Common myeloid progenitor, CD34-positive (primary cell): ENCODE results near the gene CHST13.

Source experiments
- CTCF ChIA-PET: fragments of 350-600 bp; sonication (Branson Sonifier 250); formaldehyde crosslinking; loops from one replicate; lab custom pipeline; 2021; ENCODE audit warnings: antibody characterized with exemption; lab: Charles Lee
- POLR2A ChIA-PET: fragments of 350-600 bp; sonication (Branson Sonifier 250); formaldehyde crosslinking; loops from one replicate; lab custom pipeline; 2021; ENCODE audit warnings: antibody characterized with exemption; lab: Charles Lee
- DNase-seq, 3 donors: peaks; one replicate each; pipeline versions ENCODE4 v3.0.0 to v3.0.0-alpha.2; 2013
- H3K27ac ChIP-seq, 2 experiments: 1 replicate in 1 of 2; 2 replicates in 1 of 2; pipeline ENCODE4 v1.7.0; 2013; ENCODE audit warnings: inconsistent platforms in 2 of 2, low read length in 2 of 2, mild to moderate bottlenecking in 2 of 2, low read depth in 1 of 2, moderate library complexity in 1 of 2; ENCODE audit not compliant: severe bottlenecking in 2 of 2, insufficient read depth in 1 of 2, poor library complexity in 1 of 2
- H3K27me3 ChIP-seq, 5 experiments: replicated peaks in 2 of 5; 1 replicate in 3 of 5; 2 replicates in 2 of 5; pipeline versions ENCODE4 v1.6.1 to v1.7.0; 2013; ENCODE audit warnings: low read length in 4 of 5, mild to moderate bottlenecking in 2 of 5, moderate library complexity in 2 of 5, inconsistent platforms in 1 of 5; ENCODE audit not compliant: insufficient read depth in 5 of 5, control insufficient read depth in 4 of 5
- H3K36me3 ChIP-seq, 4 experiments: 1 replicate in 2 of 4; 2 replicates in 2 of 4; pipeline versions ENCODE4 v1.6.1 to v1.7.0; 2013; ENCODE audit warnings: low read length in 3 of 4, control low read depth in 1 of 4, mild to moderate bottlenecking in 1 of 4; ENCODE audit not compliant: control insufficient read depth in 4 of 4, insufficient read depth in 4 of 4
- H3K4me1 ChIP-seq, 4 experiments: 1 replicate in 3 of 4; 2 replicates in 1 of 4; pipeline versions ENCODE4 v1.6.1 to v1.7.1; 2013; ENCODE audit warnings: low read length in 3 of 4, mild to moderate bottlenecking in 3 of 4, control low read depth in 1 of 4, inconsistent platforms in 1 of 4, moderate library complexity in 1 of 4; ENCODE audit not compliant: control insufficient read depth in 4 of 4, insufficient read depth in 4 of 4; ENCODE audit errors: control extremely low read depth in 1 of 4
- H3K4me3 ChIP-seq, 7 experiments: 1 replicate in 4 of 7; 2 replicates in 3 of 7; pipeline versions ENCODE4 v1.5.1 to v1.7.0; 2013; ENCODE audit warnings: mild to moderate bottlenecking in 7 of 7, low read length in 6 of 7, moderate library complexity in 6 of 7, inconsistent platforms in 2 of 7, low read depth in 2 of 7, control low read depth in 1 of 7; ENCODE audit not compliant: insufficient read depth in 4 of 7, control insufficient read depth in 1 of 7; ENCODE audit errors: extremely low read depth in 1 of 7
- H3K9me3 ChIP-seq, 5 experiments: 1 replicate in 4 of 5; 2 replicates in 1 of 5; pipeline versions ENCODE4 v1.6.1 to v1.7.1; 2013; ENCODE audit warnings: low read length in 4 of 5, mild to moderate bottlenecking in 2 of 5, inconsistent platforms in 1 of 5, low read depth in 1 of 5, moderate library complexity in 1 of 5; ENCODE audit not compliant: control insufficient read depth in 4 of 5, insufficient read depth in 2 of 5; ENCODE audit errors: control extremely low read depth in 1 of 5
- WGBS: methylation state at CpG from one replicate; pipeline ENCODE4 v1.1.5; 2013; ENCODE audit not compliant: insufficient coverage; 5-methylcytosine and 5-hydroxymethylcytosine counted together

Gene CHST13

DNA sequence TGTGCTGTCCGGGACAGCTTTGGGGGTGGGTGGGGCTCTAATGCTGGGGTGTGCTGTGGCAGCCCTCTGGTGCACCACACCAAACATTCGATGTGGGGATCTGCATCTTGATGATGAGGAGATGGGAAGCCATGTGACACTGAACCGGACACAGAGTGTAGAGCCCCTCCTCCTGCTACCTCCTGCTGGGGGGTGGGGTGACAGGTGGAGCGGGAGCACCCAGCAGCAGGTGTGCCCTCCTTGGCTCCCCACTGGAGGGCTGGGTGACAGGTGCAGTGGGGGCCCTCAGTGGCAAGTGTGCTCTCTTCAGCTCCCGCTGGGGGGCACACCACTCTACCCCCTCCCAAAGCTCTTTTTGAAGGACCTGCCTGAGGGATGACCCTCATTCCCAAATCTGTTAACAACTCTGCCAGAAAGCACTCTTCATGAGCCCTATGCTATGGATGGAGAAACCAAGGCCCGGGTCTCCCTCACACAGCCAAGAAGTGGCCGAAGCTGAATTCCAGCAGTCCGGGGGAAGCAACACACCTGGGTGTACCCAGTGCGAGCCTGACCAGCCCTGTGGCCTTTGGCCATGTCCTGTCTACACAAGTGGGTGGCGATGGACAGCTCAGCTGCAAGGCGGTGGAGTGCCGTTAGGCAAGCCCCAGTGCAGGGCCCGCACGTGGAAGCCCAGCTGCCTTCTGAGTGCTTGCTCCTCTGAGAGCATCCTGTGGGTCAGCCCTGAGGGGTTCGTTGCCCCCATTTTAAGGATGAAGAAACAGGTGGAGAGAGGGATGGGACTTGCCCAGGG, 5.8 kb upstream of the CHST13 start:
- no peaks in the 10 kb centered on the region for H3K9me3 ChIP-seq
- H3K4me3 ChIP-seq, result no peak overlapping the region
- DNase-seq, result no peak
- H3K4me1 ChIP-seq, result peaks cover 0 to 14% (median 9%) of the 10 kb centered on the region in 4 experiments
- CTCF ChIA-PET, result interaction anchor here (0.5 to 3.0 kb wide), 9 partner anchors 9 to 159 kb away, joined by 3 to 15 read pairs (median 4); no protein-coding TSS in a partner anchor
- 96% methylated on average over 13 of the region's 15 CpGs for WGBS
- POLR2A ChIA-PET, result no interaction called here
- H3K36me3 ChIP-seq, result no peaks in the 10 kb centered on the region
- H3K27ac ChIP-seq, result no peak overlapping the region
- H3K27me3 ChIP-seq, result no peaks in the 10 kb centered on the region

DNA sequence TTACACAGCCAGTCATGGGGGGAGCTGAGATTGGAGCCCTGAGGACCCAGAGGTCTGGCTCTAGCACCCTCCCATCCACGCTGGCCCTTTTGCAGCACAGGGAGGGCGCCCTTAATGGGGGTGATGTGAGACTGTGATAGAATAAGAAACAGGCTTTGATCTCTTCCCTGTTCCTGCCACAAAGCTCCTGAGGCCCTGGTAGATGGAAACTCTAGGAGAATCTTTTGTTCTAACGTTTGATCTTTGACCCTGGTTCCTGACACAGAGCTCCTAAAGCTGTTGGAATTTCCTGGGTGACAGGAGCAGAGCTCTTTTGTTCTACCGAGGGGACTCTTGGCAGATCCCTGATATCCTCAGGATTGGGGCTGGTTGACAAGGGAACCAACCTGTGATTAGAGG, 5.2 kb upstream of the CHST13 start:
- no peak for DNase-seq
- no peaks in the 10 kb centered on the region for H3K9me3 ChIP-seq
- no peak overlapping the region for H3K27ac ChIP-seq
- ChIA-PET POLR2A (no interaction called here), CTCF (interaction anchor here (0.9 to 3.0 kb wide), 11 partner anchors 9 to 158 kb away, joined by 3 to 15 read pairs (median 4); no protein-coding TSS in a partner anchor)
- no peaks in the 10 kb centered on the region for H3K36me3 ChIP-seq
- WGBS, result 98% methylated on average over 4 of the region's 4 CpGs
- no peaks in the 10 kb centered on the region for H3K27me3 ChIP-seq
- peaks cover 0 to 19% (median 15%) of the 10 kb centered on the region in 4 experiments for H3K4me1 ChIP-seq
- H3K4me3 ChIP-seq, result no peak overlapping the region

DNA sequence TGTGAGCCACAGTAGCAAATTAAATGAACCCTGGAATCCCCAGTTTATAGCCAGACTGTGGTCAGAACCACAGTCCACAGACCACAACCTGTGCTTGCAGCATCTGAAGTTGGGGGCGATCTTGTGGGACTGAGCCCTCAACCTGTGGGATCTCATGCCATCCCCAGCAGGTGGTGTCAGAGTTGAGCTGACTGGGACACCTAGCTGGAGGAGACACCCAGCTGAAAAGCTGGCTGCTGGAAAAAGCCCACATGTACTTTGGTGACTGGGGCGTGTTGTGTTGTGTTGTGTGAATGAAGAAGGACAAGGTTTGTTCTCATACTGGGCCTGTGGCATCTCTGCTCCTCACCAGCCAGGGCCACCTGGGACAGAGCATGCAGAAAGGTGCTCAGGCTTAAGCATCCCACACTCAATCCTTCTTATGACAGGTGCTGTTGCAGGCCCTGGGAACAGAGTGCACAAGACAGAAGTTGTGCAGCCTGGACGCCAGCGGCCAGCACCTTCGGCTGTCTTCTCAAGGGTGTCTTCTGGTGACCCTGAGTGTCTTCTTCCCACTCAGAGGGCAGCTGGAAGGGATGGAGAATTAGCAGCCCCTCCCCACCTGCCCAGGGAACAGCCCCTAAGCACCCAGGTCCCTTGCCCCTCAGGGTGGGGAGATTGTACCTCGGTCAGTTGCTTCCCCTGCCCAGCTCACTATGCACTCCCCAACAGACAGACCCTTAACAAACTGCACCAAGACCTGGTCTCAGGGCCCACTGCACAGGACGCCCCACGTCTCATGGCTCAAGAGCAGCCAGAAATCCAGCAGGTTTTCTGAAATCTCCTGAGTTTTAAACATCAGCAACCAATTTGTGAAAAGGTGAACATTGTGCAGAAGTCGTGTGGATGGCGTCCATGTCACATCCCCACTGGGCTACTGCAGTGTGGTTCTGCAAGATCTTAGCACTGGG, 4.2 kb upstream of the CHST13 start:
- peaks cover 0 to 29% (median 21%) of the 10 kb centered on the region in 4 experiments for H3K4me1 ChIP-seq
- H3K27ac ChIP-seq, result no peak overlapping the region
- CTCF ChIA-PET, result interaction anchor here (0.9 to 3.7 kb wide), 12 partner anchors 8 to 160 kb away, joined by 3 to 19 read pairs (median 4); no protein-coding TSS in a partner anchor
- H3K9me3 ChIP-seq, result no peaks in the 10 kb centered on the region
- POLR2A ChIA-PET, result no interaction called here
- no peak overlapping the region for H3K4me3 ChIP-seq
- H3K36me3 ChIP-seq, result no peaks in the 10 kb centered on the region
- DNase-seq, result peak in 2 of 3 donors; percentile 30 to 53
- H3K27me3 ChIP-seq, result no peaks in the 10 kb centered on the region
- whole genome bisulfite sequencing, result 96% methylated on average over 6 of the region's 10 CpGs

- Histone ChIP-seq H3K4me3 (no peak overlapping the region), H3K36me3 (no peaks in the 10 kb centered on the region), H3K9me3 (no peaks in the 10 kb centered on the region), H3K27me3 (no peaks in the 10 kb centered on the region), H3K27ac (no peak overlapping the region), H3K4me1 (peaks cover 0 to 43% (median 36%) of the 10 kb centered on the region in 4 experiments)
- 91% methylated on average over 10 of the region's 11 CpGs for WGBS
- POLR2A ChIA-PET, result no interaction called here
- no peak for DNase-seq
- CTCF ChIA-PET, result interaction anchor here (0.9 to 3.7 kb wide), 10 partner anchors 10 to 91 kb away, joined by 3 to 36 read pairs (median 7); partner anchors contain the start of gene ZXDC
Measured at GRCh38 chr3:126521122-126521891, 2.6 kb upstream of the CHST13 start.

DNA sequence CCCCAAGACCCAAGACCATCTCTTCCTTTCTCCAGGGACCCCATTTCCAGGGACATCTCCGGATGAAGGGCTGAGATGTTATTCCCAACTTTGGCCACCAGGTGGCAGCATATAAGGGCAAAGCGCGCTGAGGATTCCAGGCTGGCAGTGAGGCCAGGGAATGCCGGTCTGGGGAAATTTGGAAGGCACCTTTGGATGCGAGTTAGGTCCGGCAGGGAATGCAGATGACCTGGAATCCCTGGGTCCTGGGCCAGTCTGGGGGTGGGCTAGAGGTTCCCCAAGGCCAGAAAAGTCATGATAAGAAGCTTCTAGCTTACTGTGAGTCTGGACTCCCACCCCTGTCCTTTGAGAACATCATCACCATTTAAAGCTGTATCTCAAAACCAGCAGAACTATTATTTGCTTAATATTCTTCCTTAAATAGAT, 1.6 kb upstream of the CHST13 start:
- DNase-seq, result peak in 2 of 3 donors; percentile 42 to 51
- WGBS, result 0% methylated on average over 6 of the region's 6 CpGs
- Histone ChIP-seq H3K9me3 (no peaks in the 10 kb centered on the region), H3K27me3 (no peaks in the 10 kb centered on the region), H3K4me1 (peaks cover 0 to 54% (median 47%) of the 10 kb centered on the region in 4 experiments), H3K27ac (no peak overlapping the region), H3K36me3 (no peaks in the 10 kb centered on the region), H3K4me3 (peak overlapping the region in 3 of 7 experiments; percentile 29 to 52 (median 47))
- ChIA-PET CTCF (interaction anchor here (0.6 to 3.7 kb wide), 25 partner anchors 9 to 1394 kb away, joined by 3 to 36 read pairs (median 5); partner anchors contain the start of genes C3orf22 and ZXDC), POLR2A (interaction anchor here (0.6 kb wide), 1 partner anchor 8 kb away, joined by 4 read pairs; no protein-coding TSS in a partner anchor)

DNA sequence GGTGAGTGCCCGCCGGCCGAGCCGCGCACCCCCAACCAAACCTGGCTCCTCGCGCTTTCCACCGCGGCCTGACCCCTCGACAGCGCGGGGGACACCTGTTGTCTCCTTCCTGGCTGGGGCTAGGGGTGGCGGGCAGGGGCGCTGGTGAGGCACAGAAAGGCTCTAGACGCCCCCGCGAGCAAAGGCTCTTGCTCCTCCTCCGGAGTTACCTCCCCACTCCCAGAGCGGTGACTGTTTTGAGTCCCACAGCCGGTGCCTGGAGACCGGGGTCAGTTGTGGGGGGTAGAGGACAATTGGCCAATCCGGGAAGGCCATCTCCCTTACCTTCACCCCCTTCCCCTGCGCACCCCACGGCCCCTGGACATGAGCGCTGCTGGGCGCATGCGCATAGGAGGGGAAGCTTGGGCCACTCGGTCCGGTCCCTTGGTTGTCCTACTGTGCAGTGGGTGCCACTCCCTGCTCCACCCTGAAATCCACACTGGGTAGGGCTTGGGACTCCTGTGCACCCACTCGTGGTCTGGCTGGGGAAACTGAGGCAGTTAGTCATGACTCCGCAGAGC, 554 bp downstream of the CHST13 start:
- 0% methylated on average over 20 of the region's 31 CpGs for WGBS
- Histone ChIP-seq H3K4me3 (peak overlapping the region; percentile 49 to 86 (median 67)), H3K36me3 (no peaks in the 10 kb centered on the region), H3K4me1 (peaks cover 4 to 70% (median 67%) of the 10 kb centered on the region in 4 experiments), H3K27me3 (no peaks in the 10 kb centered on the region), H3K9me3 (no peaks in the 10 kb centered on the region), H3K27ac (peak overlapping the region; percentile 15 to 22)
- ChIA-PET POLR2A (interaction anchor here (1.2 kb wide), 1 partner anchor 16 kb away, joined by 5 read pairs; no protein-coding TSS in a partner anchor), CTCF (interaction anchor here (2.6 to 3.7 kb wide), 2 partner anchors 13 to 87 kb away, joined by 12 to 36 read pairs; no protein-coding TSS in a partner anchor)
- DNase-seq, result peak; percentile 50 to 81 (median 62)
